HEK293T (cell line): Measurements from ENCODE around the gene HNRNPLL.

Experiments
- ARNT ChIP-seq: fragments of 450-650 bp; IDR thresholded peaks from 2 replicates; pipeline ENCODE4 v1.6.1; 2017; ENCODE audit warnings: mild to moderate bottlenecking
- BHLHE40 ChIP-seq: fragments of 450-650 bp; IDR thresholded peaks from 2 replicates; pipeline ENCODE4 v1.6.1; 2016; ENCODE audit warnings: mild to moderate bottlenecking, moderate library complexity, borderline replicate concordance
- ELF4 ChIP-seq: fragments of 450-650 bp; IDR thresholded peaks from 2 replicates; pipeline ENCODE4 v1.6.1; 2017; ENCODE audit warnings: antibody characterized with exemption
- FOXA1 ChIP-seq: fragments of 450-650 bp; IDR thresholded peaks from 2 replicates; pipeline ENCODE4 v1.6.1; 2016; ENCODE audit warnings: mild to moderate bottlenecking
- FOXM1 ChIP-seq: fragments of 450-650 bp; IDR thresholded peaks from 2 replicates; pipeline ENCODE4 v1.6.1; 2017; ENCODE audit warnings: mild to moderate bottlenecking, borderline replicate concordance
- LEF1 ChIP-seq: fragments of 450-650 bp; IDR thresholded peaks from 2 replicates; pipeline ENCODE4 v1.6.1; 2017; ENCODE audit warnings: mild to moderate bottlenecking, borderline replicate concordance
- SP1 ChIP-seq: fragments of 450-650 bp; IDR thresholded peaks from 2 replicates; pipeline ENCODE4 v1.6.1; 2017
- SUZ12 ChIP-seq: fragments of 450-650 bp; IDR thresholded peaks from 2 replicates; pipeline ENCODE4 v1.6.1; 2016; ENCODE audit warnings: mild to moderate bottlenecking
- ZNF384 ChIP-seq: fragments of 450-650 bp; IDR thresholded peaks from 2 replicates; pipeline ENCODE4 v1.6.1; 2016

DNA sequence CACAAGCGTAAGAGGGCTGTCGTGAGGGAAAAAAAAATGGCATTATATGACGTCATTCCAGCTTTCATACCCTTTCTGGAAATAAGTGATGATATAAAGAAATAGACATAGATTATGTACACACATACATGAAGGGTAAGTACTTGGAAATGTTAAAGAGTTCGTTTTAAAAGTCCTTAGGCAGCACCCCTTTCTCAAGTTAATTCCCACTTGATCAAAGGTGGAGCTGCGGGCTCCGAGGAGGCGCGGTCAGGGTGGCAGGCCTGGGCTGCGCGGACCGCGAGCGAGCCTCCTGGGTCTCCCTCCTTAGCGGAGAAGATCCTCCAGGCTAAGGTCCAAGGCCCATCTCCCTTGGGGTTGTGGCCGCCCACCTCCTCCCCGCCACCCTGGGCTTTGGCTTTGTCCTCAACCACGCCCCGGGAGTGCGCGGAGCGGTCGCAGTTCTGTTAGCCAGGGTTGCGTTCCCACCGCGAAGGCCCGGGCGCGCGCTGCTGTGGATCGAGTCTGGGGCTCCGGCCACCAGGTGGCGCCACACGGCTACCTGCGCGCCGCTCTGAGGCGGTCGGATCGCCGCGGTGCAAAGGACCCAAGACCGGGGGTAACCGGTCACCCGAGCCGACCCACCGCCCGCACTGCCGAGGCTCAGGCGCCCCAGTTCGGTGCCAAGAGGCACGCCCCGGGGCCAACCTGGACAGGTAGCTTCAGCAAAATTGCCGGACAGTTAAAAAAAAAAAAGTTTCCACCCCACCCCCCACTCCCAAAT is 66.8 kb downstream of the HNRNPLL start:
- no peak for TF ChIP-seq ZNF384
- TF ChIP-seq LEF1 = no peak
- no peak for TF ChIP-seq SP1
- no peak for TF ChIP-seq FOXM1
- TF ChIP-seq SUZ12 = no peak
- TF ChIP-seq ARNT = no peak
- TF ChIP-seq BHLHE40 = no peak
- TF ChIP-seq FOXA1 = no peak
- no peak for TF ChIP-seq ELF4
